A673 (cell line): Measurements from ENCODE around the gene CDH20. TPM values are rescaled to one million over a fixed set of nuclear protein-coding genes. Genes with fewer than 3 reads are reported as not detected.

Experiments
- BruUV-seq: library from RNA; stranded (reverse); fragments of 400-500 nt; replicated peaks from 2 replicates; lab custom pipeline; 2021; lab: Mats Ljungman, UMichigan
- CTCF ChIA-PET: fragments of 300-600 bp; sonication (Branson Sonifier 250); formaldehyde crosslinking; loops from one replicate; lab custom pipeline; 2022; ENCODE audit warnings: antibody characterized with exemption; lab: Charles Lee
- POLR2A ChIA-PET: fragments of 300-600 bp; sonication (Branson Sonifier 250); formaldehyde crosslinking; loops from one replicate; lab custom pipeline; 2022; ENCODE audit warnings: antibody characterized with exemption; ENCODE audit not compliant: low non-redundant PET; lab: Charles Lee
- DNase-seq: peaks from one replicate; pipeline ENCODE4 v3.0.0-alpha.2; 2015; ENCODE audit warnings: low spot score
- H3K27ac ChIP-seq: fragments of 200-600 bp; sonication (generic); 2 replicates; pipeline ENCODE4 v1.5.1; 2016; ENCODE audit warnings: mixed run types, low read depth, mild to moderate bottlenecking, mixed read lengths, antibody characterized with exemption, low read length; ENCODE audit not compliant: poor library complexity, severe bottlenecking
- H3K27me3 ChIP-seq: fragments of 200-600 bp; sonication (generic); replicated peaks from 2 replicates; pipeline ENCODE4 v1.6.1; 2017; ENCODE audit warnings: mixed run types, low read depth, mild to moderate bottlenecking, mixed read lengths, antibody characterized with exemption, low read length; ENCODE audit not compliant: insufficient read depth, poor library complexity
- H3K36me3 ChIP-seq: fragments of 200-600 bp; sonication (generic); 2 replicates; pipeline ENCODE4 v1.6.1; 2016; ENCODE audit warnings: mixed run types, mild to moderate bottlenecking, mixed read lengths, antibody characterized with exemption, low read length; ENCODE audit not compliant: insufficient read depth, poor library complexity, severe bottlenecking
- H3K4me1 ChIP-seq: fragments of 200-600 bp; sonication (generic); 2 replicates; pipeline ENCODE4 v1.6.1; 2017; ENCODE audit warnings: mixed run types, mild to moderate bottlenecking, mixed read lengths, antibody characterized with exemption, low read length; ENCODE audit not compliant: insufficient read depth, poor library complexity, severe bottlenecking
- H3K4me3 ChIP-seq: fragments of 200-600 bp; sonication (generic); 2 replicates; pipeline ENCODE4 v1.5.1; 2016; ENCODE audit warnings: low read depth, mixed run types, mild to moderate bottlenecking, mixed read lengths, low read length; ENCODE audit not compliant: poor library complexity, severe bottlenecking
- H3K9me3 ChIP-seq: fragments of 200-600 bp; sonication (generic); 2 replicates; pipeline ENCODE4 v1.6.1; 2016; ENCODE audit warnings: mixed run types, low read depth, mild to moderate bottlenecking, mixed read lengths, antibody characterized with exemption, low read length; ENCODE audit not compliant: poor library complexity, severe bottlenecking
- EZH2 ChIP-seq: fragments of 200-600 bp; sonication (generic); IDR thresholded peaks from 2 replicates; pipeline ENCODE4 v1.6.1; 2017; ENCODE audit warnings: borderline replicate concordance, low read depth, mild to moderate bottlenecking, mixed read lengths, antibody characterized with exemption, low read length; ENCODE audit not compliant: poor library complexity, severe bottlenecking
- intact Hi-C: fragments of 100-400 bp; cut with micrococcal nuclease; formaldehyde crosslinking; loops from one replicate; pipeline ENCODE4 v1.10.0; 2022; ENCODE audit not compliant: unreplicated experiment
- total RNA-seq: library from RNA; stranded (reverse); gene quantifications from 2 replicates; pipeline ENCODE4 v1.2.3, GENCODE V29; 2021
- TF ChIP-seq, protein P1 (sequence below): fragments of 300-800, 200-600 bp; sonication (generic); conservative IDR thresholded peaks from 2 replicates; pipeline ENCODE4 v1.5.1; 2017; ENCODE audit warnings: low read depth, mild to moderate bottlenecking, antibody characterized with exemption, low read length, moderate library complexity, mixed read lengths

Gene CDH20
- total RNA-seq, 1 experiment from 2014 or later = 0.21 TPM

DNA sequence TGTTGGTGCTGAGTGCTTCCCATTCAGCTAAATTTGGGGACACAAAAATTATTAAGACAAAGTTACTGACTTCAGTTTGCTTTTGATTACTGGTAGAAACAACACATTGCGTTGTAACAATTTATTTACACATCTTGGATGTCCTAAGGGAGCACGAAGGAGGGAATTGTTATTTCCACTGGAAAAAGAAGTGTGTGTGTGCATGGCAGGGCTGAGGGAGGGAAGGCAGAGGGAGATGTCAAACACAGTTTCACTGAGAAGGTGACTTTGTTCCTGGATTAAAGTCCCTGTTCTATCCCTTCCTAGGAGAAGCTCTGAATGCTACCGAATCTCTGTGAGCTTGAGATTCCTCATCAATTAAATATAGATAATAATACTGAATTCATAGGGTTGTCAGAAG, 3.8 kb upstream of the CDH20 start:
- Histone ChIP-seq H3K4me3 (no peak overlapping the region), H3K27ac (no peak overlapping the region), H3K9me3 (no peaks in the 10 kb centered on the region), H3K4me1 (peaks cover 10% of the 10 kb centered on the region), H3K36me3 (no peaks in the 10 kb centered on the region), H3K27me3 (peaks cover 58% of the 10 kb centered on the region)
- CTCF ChIA-PET = no interaction called here
- intact Hi-C loops = no loop called here
- POLR2A ChIA-PET = no interaction called here
- TF ChIP-seq EZH2 = no peak
- TF ChIP-seq, protein P1, sequence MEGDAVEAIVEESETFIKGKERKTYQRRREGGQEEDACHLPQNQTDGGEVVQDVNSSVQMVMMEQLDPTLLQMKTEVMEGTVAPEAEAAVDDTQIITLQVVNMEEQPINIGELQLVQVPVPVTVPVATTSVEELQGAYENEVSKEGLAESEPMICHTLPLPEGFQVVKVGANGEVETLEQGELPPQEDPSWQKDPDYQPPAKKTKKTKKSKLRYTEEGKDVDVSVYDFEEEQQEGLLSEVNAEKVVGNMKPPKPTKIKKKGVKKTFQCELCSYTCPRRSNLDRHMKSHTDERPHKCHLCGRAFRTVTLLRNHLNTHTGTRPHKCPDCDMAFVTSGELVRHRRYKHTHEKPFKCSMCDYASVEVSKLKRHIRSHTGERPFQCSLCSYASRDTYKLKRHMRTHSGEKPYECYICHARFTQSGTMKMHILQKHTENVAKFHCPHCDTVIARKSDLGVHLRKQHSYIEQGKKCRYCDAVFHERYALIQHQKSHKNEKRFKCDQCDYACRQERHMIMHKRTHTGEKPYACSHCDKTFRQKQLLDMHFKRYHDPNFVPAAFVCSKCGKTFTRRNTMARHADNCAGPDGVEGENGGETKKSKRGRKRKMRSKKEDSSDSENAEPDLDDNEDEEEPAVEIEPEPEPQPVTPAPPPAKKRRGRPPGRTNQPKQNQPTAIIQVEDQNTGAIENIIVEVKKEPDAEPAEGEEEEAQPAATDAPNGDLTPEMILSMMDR = no peak
- DNase-seq = no peak
- BruUV-seq = no TSS peak

DNA sequence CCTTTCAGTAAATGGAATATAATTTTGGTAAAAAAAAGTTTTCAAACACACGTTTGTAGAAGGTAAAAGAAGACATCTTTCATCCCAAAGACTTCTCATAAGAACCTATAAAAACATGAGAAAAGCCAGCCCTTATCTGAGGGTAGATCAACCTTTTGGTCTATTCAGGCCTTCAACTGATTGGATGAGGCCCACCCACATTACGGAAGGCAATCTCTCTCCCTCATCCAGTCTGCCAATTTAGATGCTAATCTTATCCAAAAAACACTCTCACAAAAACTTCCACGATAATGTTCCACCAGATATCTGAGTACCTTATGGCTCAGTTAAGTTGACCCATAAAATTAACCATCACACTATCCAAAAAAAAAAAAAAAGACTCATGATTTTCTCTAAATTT, 2.2 kb upstream of the CDH20 start:
- POLR2A ChIA-PET = no interaction called here
- no peaks in the 10 kb centered on the region for H3K36me3 ChIP-seq
- intact Hi-C loops = no loop called here
- DNase-seq = no peak
- H3K9me3 ChIP-seq = no peaks in the 10 kb centered on the region
- CTCF ChIA-PET = no interaction called here
- no TSS peak for BruUV-seq
- H3K4me3 ChIP-seq = no peak overlapping the region
- H3K4me1 ChIP-seq = peaks cover 12% of the 10 kb centered on the region
- peaks cover 65% of the 10 kb centered on the region for H3K27me3 ChIP-seq
- no peak overlapping the region for H3K27ac ChIP-seq
- TF ChIP-seq, protein P1 = no peak
- no peak for TF ChIP-seq EZH2

DNA sequence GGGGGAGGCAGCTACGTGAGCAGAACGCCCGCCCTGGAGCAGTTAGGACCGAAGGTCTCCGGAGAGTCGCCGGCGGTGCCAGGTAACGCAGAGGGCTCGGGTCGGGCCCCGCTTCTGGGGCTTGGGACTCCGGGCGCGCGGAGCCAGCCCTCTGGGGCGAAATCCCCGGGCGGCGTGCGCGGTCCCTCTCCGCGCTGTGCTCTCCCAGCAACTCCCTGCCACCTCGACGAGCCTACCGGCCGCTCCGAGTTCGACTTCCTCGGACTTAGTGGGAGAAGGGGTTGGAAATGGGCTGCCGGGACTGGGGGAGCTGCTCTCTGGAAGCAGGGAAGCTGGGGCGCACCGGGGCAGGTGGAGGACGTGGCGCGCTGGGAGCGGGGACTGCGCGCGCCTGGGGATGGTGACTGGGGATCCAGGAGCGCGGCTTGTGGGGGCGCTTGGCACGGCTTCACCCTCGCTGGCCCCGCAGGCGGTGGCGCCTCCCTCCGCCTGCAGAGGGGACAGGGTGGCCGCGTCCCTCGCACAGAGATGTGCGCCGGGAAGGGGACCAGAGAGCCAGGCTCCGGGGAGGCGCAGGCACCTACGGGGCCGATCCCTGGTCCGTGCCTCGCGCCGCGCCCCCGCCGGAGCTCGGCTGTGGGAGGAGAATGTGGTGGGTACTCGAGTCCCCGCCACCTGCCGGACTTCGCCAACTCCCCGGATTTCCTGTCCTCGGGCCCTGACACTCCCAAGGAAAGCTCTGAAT, 688 bp downstream of the CDH20 start:
- CTCF ChIA-PET = no interaction called here
- Histone ChIP-seq H3K4me1 (peaks cover 12% of the 10 kb centered on the region), H3K27me3 (peaks cover 72% of the 10 kb centered on the region), H3K4me3 (peak overlapping the region; percentile 38), H3K36me3 (no peaks in the 10 kb centered on the region), H3K27ac (no peak overlapping the region), H3K9me3 (no peaks in the 10 kb centered on the region)
- TF ChIP-seq EZH2 = no peak
- TF ChIP-seq, protein P1 = no peak
- DNase-seq = peak; percentile 12
- POLR2A ChIA-PET = no interaction called here
- intact Hi-C loops = no loop called here
- no TSS peak for BruUV-seq
